ENCODE data around the gene MATN1.

MATN1 gene

DNA sequence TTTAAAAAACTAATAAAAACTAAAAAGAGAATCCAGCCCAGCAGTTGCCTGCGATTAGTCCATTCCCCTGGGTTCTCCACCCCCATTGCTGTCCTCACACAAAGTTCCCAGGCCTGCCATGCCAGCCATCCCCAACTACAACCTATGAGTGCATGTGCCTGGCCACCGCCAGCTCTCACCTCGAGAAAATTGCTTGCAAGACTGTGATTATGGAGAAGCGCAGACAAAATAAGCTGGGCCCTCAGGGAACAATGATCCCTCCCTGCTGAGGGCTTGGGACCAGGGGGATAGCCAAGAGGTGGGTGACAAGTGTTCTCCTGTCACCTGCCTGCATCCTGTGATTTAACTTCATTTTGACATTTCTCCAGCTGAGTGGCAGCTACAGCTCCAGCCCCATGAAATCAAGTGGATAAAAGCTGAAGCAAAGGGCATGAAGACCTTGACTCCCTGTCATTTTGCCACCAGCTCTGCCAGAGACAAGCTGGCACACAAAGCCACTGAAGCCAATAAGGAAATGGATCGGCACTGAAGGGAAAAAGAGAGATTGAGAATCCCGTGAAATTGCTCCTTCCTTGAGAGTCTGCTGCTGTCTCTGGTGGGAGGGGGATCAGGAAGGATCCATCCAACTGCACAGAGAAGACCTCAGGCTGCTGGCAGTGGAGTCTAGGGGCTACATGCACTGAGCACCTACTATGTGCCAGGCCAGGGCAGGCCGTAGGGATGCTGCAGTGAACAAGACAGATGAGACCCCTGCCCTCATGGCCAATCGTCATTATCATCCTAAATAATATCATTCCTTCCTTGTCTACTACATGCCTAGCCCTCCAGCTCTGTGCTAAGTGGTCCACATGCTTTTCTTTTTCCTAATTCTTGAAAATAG, 40.7 kb downstream of the MATN1 start:
- DNase-seq (ENCODE audit: low read depth in 2 of 2): no peak

DNA sequence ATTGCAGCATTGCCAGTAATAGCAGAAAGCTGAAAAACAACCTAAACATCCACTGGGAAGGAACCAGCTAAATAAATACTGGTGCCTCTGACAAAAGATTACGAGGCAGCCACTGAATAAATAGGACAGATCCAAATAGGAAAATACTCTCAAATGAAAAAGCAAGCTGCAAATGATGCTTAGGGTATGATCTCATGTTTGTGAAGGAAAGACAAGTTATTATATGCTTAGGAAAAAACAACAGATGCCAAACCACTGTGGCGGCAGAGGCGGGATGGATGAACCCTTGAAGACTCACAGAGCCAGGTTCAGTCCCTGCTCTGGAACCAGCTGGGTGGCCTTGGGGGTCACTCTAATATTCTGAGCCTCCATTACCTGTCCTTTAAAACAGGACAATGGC, 41.6 kb downstream of the MATN1 start:
- DNase-seq (ENCODE audit: low read depth in 2 of 2): no peak

DNA sequence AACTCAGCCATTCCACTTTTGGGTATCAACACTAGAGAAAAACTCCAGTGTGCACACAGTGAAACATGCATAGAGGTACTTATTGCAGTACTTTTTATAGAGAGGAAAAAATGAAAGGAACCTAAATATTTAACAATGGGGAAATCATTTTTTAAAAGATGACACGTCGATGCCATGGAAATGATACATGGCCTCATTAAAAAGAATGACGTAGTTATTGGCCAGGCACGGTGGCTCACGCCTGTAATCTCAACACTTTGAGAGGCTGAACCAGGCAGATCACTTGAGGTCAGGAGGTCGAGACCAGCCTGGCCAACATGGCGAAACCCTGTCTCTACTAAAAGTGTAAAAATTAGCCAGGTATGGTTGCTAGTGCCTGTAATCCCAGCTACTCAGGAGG, 42.5 kb downstream of the MATN1 start:
- no peak for DNase-seq (ENCODE audit: low read depth in 2 of 2)

DNA sequence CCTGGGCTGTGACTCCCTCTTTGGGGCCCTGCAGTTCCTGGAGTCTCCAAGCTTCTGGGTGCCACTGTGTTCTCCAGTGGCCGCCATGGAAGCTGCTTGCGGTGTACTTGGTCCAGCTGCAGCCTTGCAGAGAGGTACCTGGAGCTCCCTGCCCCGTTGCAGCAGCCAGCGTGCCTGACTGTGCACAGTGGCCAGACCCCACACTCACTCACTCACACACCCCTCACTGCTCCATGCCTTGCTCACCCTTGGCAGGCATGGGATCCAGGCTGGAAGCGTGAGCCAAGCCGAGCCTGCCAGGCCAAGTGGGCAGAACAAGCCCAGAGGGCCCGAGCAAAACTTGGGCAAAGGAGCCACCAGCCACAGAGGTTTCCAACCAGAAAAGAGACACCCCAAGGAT, 43.0 kb downstream of the MATN1 start:
- no peak for DNase-seq (ENCODE audit: low read depth in 2 of 2)

GRCh38 chr1:30679976-30680305, 43.4 kb downstream of the MATN1 start:
- DNase-seq (ENCODE audit: low read depth in 2 of 2): no peak

GRCh38 chr1:30679201-30679975, 44.0 kb downstream of the MATN1 start:
- DNase-seq (ENCODE audit: low read depth in 2 of 2): no peak

DNA sequence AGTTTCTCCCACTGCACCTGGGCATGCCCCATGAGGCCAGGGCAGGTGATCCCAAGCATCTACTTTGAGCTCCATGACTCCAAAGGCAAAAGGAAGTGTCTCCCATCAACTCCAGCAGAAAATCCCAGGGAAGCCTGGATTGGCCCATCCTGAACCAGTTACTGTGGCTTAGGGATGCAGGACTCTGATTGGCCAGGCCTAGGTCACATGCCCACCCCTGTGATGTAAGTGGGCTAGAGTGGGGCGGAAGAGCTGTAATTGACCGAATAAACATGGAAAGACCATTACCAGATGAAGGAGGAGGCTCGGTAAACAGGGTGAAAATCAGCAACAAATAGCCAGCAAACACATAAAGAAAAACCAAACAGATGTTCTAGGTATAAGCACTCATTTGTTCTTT, 45.2 kb downstream of the MATN1 start:
- DNase-seq (ENCODE audit: low read depth in 2 of 2): no peak

DNA sequence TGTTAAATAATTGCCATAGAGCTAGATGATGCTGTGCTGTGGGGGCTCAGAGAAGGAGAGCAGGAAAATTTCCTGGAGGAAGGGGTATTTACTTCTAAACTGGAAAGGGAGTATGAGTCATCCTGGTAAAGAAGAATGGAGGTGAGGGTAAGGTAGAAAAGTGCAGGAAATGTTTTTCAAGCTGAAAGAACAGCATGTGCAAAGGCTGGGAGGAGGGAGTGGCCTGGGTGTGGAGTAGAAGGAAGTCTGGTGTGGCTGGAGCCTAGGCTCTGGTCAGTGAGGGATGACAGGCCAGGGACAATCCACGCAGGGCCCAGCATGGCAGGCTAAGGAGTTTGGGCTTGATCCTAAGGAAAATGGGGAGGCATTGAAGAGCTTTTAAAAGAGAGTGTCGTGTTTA, 45.9 kb downstream of the MATN1 start:
- no peak for DNase-seq (ENCODE audit: low read depth in 2 of 2)

GRCh38 chr1:30675761-30676160, 47.6 kb downstream of the MATN1 start:
- no peak for DNase-seq (ENCODE audit: low read depth in 2 of 2)

DNA sequence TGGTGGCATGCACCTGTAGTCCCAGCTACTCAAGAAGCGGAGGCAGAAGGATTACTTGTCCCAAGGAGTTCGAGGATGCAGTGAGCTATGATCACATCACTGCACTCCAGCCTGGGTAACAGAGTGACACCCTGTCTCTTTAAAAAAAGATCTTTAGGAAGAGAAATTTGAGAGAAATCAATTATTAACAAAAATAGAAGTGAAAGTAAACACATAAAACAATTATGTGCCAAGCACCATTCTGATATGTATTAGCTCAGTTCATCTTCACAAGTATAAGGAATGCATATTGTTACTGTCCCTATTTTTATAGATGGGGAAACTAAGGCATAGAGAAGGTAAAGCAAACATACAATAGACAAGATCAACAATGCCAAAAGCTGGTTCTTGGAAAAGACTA, 48.1 kb downstream of the MATN1 start:
- no peak for DNase-seq (ENCODE audit: low read depth in 2 of 2)

DNA sequence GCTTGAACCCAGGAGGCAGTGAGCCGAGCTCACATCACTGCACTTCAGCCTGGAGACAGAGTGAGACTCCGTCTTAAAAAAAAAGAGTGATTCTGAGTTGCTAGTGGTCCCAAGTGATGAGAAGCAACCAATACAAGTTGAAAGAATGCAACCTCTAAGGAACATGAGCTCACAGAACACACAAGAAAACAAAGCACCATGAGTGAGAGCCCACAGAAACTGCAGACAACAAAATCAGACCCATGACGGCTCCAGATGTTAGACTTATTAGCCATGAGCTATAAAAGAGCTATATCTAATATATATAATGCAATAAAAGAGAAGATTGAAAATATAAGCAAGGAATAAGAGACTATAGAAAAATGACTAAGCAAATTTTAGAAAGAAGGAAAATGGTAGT, 50.0 kb downstream of the MATN1 start:
- no peak for DNase-seq (ENCODE audit: low read depth in 2 of 2)

GRCh38 chr1:30672661-30673060, 50.7 kb downstream of the MATN1 start:
- no peak for DNase-seq (ENCODE audit: low read depth in 2 of 2)

- no peak for DNase-seq (ENCODE audit: low read depth in 2 of 2)
Observed at GRCh38 chr1:30670240-30671060, 52.9 kb downstream of the MATN1 start.

DNA sequence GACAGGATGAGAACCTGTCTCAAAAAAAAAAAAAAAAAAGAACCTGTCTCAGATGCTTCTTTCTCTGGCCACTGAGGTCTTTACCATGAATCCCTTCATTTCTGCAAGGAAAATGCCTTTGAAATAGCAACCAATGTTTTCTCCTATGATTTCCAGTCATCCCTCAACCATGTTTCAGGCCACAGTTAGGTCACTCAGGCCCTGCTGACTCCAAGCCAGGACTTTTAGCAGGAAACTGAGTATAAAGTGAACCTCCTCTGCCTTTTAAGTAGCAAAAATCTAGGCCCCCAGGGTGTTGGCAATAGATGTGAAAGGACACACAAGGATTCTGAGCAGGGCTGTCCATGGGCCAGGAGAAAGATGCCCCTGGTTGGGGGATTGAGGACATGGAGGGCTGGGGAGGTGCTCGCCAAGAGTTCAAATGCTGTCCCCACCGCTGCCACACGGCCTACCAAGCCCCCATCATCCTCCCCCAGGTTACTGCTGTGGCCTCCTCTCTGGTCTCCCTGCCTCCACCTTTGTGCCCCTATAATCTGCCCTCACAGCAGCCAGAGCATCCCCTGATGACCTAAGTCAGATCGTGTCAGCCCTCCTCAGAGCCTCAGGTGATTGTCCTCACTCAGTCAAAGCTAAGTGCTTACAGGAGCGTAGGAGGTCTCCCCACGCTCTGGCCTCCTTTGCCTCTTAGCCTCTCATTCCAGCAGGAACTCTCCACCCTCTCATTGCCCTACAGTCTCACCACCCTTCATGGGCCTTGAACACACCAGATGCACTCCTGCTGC, 54.6 kb downstream of the MATN1 start:
- no peak for DNase-seq (ENCODE audit: low read depth in 2 of 2)

DNA sequence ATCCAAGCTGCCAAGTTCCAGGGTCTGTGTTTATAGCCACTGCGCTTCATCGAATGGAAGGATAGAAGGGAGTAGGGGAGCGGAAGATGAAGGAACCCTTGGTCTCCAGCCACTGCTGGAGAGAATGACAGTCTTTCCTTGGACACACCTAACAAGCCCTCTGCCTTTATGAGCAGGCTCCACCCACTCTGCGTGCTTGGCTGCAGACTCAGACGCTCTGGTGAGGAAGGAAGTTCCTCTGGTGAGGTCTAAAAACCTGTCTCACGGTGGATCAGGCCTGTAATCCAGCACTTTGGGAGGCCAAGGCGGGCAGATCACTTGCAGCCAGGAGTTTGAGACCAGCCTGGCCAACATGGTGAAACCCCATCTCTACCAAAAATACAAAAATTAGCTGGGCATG, 55.4 kb downstream of the MATN1 start:
- no peak for DNase-seq (ENCODE audit: low read depth in 2 of 2)

DNA sequence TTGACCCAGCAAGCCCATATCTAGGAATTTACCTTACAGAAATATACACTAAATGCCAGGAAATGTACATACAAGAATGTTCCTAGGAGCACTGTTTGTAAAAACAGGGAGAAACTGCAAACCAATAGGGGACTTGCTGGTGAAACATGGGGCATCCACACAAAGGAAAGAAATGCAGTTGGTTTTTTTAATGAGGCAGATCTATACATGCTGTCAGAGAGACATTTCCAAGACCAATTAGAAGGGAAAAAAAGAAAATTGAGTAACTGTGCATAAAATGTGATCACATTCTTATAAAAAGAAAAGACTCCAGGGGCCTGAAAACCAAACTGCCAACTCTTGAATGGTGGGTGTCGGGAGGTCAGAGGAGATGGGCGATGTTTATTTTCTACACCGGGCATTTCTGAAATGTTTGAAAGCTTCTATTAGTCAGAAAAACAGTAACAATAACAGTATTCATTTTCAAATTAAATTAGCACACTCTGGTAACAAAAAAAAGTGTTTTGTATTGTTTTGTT, 56.6 kb downstream of the MATN1 start:
- DNase-seq (ENCODE audit: low read depth in 2 of 2): no peak

GRCh38 chr1:30665216-30666010, 58.0 kb downstream of the MATN1 start:
- no peak for DNase-seq (ENCODE audit: low read depth in 2 of 2)

- DNase-seq (ENCODE audit: low read depth in 2 of 2): no peak
Observed at GRCh38 chr1:30664103-30664755, 59.2 kb downstream of the MATN1 start.

DNA sequence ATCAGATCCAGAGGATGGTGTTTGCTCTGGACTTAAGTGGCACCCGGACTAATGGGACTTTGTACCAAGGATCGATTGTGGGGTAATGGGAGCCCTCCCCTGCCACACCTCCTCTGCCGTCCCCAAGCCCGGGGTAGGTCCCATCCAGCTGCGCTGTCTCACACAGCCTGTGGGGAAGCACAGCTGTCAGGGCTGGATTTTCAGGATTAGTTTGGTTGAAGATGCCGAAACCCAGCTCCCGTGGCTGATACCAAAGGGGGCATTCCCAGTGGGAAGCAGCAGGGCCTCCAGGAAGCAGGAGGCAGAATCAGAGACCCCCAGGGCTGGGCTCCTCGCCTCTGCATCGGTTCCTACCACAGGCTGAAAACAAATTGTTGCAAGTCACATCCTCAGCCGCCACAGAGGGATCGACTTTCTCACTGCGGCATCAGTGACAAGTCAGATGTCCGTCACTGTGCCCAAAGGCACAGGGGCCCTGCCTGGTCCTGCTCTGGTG, 59.7 kb downstream of the MATN1 start:
- DNase-seq (ENCODE audit: low read depth in 2 of 2): no peak

DNA sequence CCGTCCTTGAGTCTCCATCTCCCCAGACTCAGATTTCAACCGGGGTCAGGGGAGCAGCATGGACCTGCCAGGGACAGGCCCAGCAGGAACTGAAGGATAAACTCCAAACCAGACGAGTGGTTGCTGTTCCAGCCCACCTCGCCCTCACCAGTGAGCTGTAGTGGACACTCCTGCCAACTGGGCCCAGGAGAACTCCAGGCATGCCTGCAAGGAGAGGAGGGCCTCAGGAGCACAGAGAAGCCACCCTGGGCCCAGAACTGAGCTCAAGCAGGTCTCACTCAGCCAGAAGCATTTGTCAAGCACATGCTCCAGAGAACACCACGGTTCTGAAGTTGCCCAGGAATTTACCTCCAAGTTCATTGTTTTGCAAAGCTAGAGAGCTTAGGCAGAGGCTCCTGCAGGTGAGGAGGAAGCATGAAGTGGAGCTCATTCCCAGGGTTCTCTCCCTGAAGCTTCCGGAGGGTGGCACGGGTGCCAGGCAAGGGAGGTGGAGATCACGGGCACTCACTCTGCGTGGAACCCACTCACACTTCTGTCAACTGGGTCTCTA, 61.0 kb downstream of the MATN1 start:
- no peak for DNase-seq (ENCODE audit: low read depth in 2 of 2)
